Measurements from ENCODE around the gene DAO.
"Not testable (repeated sequence)": the region's sequence is repeated elsewhere in the genome, so short reads cannot be mapped to it uniquely, and the experiment has no call there.

The DAO gene

DNA sequence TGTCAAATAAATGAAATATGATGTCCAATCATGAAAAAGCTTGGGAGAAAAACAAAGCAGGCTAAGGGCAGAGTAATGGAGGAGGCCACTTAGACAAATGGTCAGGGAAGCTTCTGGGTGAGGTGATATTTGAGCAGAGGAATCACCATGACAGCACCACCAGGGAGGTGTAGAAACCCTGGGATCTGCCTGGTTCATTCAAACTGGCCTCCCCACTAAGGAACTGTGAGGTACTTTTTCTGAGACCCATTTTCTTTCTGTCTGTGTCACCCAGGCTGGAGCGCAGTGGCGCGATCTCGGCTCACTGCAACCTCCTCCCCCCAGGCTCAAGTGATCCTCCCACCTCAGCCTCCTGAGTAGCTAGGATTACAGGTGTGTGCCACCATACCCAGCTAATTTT, 14.7 kb upstream of the DAO start:
- DNase-seq, result peak in 1 of 10 donors; percentile 6
- intact Hi-C loops (cut with DNase I), result no loop called here

DNA sequence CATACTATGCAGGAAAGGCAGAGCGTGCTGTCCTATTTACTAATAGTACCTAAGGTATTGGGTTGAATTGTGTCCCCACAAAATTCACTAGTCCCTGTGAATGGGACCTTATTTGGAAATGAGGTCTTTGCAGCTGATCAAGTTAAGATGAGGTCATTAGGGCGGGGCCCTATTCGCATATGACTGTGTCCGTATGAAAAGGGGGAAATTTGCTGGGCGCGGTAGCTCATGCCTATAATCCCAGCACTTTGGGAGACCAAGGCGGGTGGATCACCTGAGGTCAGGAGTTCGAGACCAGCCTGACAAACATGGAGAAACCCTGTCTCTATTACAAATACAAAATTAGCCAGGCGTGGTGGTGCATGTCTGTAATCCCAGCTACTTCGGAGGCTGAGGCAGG, 13.8 kb upstream of the DAO start:
- DNase-seq; intact Hi-C loops (cut with DNase I): not testable (repeated sequence)

DNA sequence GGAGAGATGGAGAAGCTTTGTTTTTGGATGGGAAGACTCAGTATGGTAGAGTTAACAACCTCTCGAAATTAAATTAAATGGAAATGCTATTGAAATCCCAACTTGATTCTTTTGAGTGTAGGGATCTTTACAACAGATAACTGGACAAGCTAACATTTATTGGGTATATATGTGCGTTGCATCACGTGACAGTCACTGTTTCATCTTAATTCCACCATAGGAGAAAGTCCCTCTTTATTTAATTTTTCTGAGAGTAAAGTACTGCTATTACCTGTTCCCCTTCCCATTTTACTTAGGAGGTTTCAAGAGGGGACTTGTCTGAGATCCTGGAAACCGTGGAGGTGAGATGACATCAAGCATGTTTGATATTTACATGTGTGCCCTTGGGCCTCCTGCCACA, 11.1 kb upstream of the DAO start:
- intact Hi-C loops (cut with DNase I), result no loop called here
- DNase-seq, result no peak

DNA sequence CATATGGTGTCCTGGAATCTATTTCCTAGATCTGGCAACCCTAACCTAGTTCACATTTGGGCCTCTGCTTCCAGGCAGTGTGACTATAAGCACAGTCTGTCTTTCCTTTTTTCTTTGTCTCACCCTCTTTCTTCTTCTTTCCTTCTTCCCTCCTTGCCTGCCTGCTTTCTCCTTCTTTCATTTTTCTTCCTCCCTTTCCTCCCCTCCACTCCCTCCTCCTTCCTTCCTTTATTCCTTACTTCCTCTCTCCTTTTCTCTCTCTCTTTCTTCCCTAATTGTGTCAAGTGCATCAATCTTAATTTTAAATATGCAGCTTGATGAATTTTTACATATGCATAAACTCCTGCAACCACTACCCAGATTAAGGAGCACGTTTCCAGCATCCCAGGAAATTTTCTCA, 4.6 kb upstream of the DAO start:
- DNase-seq, result no peak
- intact Hi-C loops (cut with DNase I), result no loop called here

DNA sequence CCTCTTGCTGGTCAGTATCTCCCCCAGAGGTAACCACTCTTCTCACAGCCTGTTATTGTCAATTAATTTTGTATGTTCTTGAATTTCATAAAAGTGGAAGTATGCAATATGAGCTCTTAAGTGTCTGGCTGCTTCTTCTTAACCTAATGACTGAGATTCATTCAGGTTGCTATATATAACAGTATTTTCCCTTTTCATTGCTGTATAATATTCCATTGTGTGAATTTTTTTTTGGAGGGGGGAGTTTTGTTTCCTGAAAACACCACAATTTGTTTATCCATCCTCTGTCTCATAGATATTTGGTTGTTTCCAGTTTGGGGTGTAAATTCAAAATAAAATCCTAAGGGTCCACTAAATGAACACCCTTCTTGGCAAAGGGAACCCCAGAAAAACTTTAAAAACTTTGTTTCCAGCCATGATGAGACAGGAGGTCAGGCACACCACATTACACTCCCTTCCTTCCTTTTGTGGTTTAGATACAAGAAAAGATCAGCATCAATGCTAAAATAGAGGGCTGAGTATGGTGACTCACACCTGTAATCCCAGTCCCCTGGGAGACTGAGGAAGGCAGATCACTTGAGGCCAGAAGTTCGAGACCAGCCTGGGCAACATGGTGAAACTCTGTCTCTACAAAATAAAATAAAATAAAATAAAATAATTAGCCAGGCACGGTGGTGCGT, 4.1 kb upstream of the DAO start:
- DNase-seq, result no peak
- intact Hi-C loops (cut with DNase I), result no loop called here

DNA sequence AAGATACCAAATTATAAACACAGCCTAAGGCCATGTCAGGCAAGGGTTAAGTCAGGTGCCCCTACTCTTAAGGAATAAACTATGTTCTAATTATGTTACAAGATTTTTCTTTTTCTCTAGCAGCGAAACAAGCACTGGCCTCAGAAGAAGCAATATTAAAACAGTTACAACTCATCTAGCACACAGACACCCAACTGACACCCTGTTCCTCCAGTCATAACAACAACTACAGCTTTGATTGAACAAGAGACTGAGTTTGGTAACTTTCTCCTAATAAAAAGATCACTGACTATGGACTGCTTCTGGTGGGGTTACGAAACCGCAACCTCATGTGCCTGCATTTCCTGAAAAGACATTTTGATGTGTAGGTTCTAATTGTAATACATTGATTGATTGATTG, 3.3 kb upstream of the DAO start:
- intact Hi-C loops (cut with DNase I), result no loop called here

DNA sequence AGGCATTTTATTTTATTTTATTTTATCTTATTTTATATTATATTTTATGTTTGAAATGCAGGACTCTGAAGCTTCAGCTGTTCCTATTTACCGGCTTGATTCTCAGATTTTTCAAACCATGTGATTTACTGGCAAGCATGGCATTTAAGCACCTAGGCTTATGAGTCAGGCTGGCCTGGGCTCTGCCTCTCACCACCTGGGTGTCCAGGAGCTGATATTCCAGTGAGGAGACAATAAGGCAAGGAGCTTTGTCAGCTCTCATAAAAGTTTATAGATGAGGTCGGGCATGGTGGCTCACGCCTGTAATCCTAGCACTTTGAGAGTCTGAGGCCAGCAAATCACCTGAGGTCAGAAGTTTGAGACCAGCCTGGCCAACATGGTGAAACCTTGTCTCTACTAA, 2.1 kb downstream of the DAO start:
- intact Hi-C loops (cut with DNase I), result no loop called here
- DNase-seq, result no peak

More for the DNA sequence above, 3.3 kb upstream of the DAO start:
- no peak for DNase-seq

DNA sequence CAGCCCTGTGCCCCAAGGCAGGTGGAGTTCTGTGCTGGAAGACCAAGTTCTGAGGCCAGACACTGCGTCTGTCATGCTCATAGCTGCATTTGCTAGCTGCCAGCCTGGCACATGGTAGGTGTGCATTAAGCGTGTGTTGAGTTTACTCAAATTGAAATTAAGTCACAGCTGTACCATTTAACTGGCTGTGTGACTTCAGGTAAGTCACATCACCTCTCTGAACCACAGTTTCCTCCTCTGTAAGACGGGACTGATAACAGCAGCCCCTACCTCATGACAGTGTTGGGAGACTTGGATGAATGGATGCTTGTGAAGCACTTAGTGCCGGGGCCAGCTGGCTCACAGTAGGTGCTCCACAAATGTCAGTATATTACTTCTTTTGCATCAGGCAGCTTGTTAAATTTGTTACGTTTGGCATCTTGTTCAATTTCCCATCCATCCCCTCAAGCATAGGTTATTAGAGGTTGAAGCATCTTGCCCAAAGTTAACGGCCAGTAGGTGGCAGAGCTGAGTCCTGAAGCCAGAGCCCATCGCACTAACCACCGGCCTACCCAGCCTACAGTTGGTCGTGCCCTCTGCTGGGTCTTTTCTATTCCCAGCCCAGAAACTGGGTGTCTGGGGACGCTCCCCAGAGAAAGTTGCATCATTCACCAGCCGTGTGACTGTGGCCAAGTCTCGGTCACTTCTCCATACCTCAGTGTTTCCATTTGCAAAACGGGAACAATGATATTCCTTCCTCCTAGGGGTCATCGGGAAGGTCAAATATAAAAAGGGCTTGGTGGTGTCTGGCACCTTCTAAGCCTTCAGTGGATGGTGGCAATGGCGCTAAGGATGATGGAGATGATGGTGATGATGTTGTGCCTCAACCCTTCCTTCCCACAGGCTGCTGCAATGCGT, 4.5 kb downstream of the DAO start:
- DNase-seq, result peak in 3 of 10 donors; percentile 14 to 33 (median 29)
- intact Hi-C loops (cut with DNase I), result loop anchor here (1.0 kb wide), 1 partner anchor 209 kb away; the partner anchor contains the start of gene ALKBH2

DNA sequence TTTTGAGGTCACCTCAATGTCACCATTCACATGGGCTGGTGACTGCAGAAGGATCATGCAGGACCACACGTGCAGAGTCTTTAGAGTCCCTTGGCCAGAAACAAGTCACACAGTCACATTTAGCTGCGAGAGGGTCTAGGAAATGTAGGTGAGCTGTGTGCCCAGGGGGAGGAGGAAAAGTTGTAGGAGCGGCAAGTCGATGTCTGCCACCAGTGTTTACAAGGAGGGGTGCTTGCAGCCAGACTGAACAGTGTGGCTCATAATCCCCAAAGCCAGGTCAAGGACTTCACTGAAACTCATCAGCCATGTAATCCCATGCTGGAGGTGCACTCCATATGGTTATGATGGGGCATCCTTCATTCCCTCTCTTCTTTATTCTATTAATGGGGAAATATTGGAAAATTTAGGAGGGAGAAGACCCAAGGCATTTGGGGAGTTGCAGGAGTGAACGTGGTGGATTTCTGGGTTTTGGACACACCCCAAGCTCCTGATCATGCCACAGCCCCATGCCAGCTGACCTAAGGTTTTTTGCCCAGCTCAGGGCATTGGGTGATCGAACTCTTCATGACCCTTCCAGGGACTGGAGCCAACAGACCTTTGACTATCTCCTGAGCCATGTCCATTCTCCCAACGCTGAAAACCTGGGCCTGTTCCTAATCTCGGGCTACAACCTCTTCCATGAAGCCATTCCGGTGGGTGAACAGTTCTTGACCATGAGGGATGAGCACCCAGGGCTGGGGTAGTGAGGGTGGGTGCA, 7.2 kb downstream of the DAO start:
- DNase-seq, result peak in 1 of 10 donors; percentile 23
- intact Hi-C loops (cut with DNase I), result no loop called here

DNA sequence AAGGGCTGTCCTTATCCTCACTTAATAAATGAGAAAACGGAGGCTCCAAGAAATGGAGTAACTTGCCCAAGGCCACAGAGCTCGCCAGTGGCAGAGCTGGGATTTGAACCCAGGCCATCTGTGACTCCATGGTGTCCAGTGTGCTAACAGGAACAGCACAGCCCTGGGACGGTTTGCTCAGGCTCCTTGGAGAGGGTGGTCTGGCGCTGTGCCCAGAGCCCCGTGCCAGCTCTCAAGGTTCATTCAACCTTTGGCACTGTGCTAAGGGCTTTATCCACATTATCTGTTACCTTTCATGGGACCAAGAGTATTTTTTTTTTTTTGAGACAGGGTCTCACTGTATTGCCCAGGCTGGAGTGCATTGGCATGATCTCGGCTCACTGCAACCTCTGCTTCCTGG, 8.1 kb downstream of the DAO start:
- DNase-seq, result peak in 1 of 10 donors; percentile 18
- intact Hi-C loops (cut with DNase I), result no loop called here

DNA sequence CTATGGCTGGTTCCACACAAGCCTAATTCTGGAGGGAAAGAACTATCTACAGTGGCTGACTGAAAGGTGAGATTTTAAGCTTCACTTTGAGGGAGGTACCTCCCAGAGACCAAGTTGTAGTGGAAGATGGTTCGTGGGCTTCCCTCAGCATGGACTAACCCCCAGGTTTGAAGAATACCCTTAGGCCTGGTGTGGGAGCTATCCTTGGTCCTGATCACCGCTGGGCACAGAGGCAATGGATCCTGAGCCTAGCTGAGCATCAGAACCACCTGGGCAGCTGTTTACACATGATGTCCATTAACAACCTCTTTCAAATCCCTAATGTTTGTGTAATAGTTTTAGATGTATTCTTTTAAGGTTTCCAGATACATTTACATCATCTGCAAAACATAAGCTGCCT, 10.3 kb downstream of the DAO start:
- intact Hi-C loops (cut with DNase I), result no loop called here
- DNase-seq, result peak in 1 of 10 donors; percentile 52

DNA sequence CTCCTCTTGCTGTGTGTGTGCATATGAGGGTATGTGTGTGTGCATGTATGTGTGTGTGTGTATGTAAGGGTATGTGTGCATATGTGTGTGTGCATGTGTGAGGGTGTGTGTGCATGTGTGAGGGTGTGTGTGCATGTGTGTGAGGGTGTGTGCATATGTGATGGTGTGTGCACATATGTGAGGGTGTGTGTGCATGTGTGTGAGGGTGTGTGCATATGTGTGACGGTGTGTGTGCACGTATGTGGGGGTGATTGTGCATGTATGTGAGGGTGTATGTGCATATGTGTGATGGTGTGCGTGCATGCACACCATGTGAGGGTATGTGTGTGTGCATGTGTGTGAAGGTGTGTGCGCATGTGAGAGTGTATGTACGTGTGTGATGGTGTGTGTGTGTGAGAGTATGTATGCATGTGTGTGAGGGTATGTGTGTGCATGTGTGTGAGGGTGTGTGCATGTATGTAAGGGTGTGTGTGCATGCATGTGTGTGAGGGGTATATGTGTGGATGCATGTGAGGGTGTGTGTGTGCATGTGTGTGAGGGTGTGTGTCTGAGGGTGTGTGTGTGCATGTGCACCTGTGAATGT, 15.4 kb downstream of the DAO start:
- DNase-seq, result no peak
- intact Hi-C loops (cut with DNase I), result no loop called here

DNA sequence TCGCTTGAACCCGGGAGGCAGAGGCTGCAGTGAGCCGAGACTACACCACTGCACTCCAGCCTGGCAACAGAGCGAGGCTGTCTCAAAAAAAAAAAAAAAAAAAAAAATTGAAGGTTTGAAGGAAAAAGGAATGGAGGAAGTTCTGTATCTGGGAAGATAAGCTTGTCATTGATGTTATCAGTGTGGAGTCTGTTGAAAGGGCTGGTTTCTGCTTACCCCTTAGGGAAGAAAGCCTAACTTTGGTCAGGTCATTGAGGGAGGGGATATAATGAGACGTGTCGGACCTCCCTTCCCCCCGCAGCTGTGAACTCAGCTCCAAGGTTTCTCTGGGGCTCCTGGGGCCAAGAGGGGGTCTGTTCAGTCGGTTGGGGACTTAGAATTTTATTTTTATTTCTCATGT, 16.4 kb downstream of the DAO start:
- DNase-seq, result peak in 1 of 10 donors; percentile 7
- intact Hi-C loops (cut with DNase I), result no loop called here

DNA sequence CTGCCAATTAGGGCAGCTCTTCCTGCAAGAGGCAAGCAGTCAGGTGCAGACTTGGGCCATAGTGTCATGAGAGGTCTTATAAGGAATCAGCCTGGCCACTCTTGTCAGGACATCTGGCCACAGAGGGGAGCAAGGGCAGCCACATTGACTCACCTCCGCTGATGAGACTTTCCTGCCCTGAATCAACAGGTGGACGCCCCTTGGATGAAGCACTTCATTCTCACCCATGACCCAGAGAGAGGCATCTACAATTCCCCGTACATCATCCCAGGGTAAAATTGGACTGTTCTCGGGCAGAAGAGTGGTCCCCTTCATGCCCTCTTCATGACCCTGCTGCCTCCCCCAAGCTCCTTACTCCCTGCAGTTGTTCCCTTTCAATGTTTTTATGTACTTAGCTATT, 16.9 kb downstream of the DAO start:
- DNase-seq, result no peak
- intact Hi-C loops (cut with DNase I), result no loop called here

DNA sequence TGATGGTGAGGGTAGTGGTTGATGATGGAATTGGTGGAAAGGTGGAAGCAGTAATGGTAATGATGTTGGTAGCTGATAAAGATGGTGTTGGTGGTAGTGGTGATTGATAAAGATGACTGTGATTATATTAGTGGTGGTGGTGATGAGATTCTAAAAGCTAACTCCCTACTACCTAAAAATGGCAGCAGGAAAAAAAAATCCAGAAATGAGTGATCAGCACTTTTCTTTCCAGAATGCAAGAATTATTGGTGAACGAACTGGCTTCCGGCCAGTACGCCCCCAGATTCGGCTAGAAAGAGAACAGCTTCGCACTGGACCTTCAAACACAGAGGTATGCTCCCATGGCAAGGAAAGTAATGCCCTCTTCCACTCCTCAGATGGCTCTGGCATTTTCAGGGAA, 19.3 kb downstream of the DAO start:
- no peak for DNase-seq
- intact Hi-C loops (cut with DNase I), result no loop called here

DNA sequence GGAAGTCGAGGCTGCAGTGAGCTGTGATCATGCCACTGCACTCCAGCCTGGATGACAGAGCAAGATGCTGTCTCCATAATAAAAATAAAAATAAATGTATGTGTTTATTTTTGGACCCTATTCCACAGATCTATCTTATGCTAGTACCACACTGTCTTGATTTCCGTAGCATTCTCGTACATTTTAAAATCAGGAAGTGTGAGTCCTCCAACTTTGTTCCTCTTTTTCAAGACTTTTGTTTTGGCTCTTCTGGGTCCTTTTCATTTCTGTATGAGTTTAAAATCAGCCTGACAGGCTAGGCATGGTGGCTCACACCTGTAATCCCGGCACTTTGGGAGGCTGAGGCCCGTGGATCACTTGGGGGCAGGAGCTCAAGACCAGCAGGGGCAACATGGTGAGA, 25.8 kb downstream of the DAO start:
- intact Hi-C loops (cut with DNase I), result no loop called here
- peak in 1 of 10 donors; percentile 29 for DNase-seq

DNA sequence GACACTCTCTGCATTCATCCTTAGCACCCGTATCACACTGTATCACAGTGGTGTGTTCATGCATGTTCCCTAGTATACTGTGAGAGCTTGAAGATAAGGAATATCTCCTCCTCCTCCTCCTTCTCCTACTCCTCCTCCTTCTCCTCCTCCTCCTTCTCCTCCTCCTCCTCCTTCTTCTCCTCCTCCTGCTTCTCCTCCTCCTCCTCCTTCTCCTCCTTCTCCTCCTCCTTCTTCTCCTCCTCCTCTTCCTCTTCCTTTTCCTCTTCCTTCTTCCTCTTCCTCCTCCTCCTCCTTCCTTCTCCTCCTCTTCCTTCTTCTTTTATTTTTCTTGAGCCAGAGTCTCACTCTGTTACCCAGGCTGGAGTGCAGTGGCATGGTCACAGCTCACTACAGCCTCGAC, 27.1 kb downstream of the DAO start:
- intact Hi-C loops (cut with DNase I), result no loop called here
- no peak for DNase-seq

DNA sequence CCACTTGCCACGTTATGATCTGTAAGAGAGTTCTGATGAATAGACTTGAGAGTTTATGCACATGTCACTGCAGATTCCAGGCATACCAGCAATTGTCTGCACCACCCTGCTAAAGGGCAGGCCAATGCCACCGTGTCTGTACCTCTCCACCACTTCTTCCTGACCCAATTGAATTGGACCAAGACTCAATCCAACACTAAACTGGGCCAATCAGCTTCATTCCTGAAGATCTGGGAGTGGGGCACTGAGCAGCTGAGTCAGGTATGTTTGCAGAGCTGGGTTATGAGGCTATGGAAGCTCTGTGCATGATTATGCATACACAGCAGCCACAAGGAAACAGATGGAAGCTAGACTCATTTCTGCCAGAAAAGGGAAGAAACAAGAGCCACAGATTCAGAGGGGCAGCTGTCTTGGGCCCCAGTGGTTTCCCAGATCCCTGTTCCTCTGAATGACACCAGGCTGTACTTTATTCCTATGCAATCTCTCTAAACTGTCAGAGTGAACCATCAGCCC, 28.0 kb downstream of the DAO start:
- intact Hi-C loops (cut with DNase I), result no loop called here
- peak in 3 of 10 donors; percentile 11 to 29 (median 15) for DNase-seq

DNA sequence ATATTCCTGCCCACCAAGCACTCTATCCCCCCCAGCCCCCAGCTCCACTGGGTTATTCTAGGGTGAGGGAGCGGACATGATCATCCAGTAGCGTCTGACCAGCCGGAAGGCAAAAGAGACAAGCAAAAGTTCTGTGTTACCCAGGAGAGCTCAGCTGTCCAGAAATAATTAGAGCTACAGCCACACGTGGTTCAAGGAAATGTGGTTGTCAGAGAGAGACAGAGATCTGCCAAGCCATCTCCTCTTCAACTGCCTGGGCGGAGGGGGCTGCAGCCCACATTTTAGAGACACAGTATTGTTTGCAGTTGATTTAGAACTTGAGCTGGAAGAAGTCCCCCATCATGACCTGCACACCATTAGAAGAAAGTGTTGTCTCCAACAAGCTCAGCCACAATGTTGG, 30.4 kb downstream of the DAO start:
- DNase-seq, result no peak
- intact Hi-C loops (cut with DNase I), result no loop called here

DNA sequence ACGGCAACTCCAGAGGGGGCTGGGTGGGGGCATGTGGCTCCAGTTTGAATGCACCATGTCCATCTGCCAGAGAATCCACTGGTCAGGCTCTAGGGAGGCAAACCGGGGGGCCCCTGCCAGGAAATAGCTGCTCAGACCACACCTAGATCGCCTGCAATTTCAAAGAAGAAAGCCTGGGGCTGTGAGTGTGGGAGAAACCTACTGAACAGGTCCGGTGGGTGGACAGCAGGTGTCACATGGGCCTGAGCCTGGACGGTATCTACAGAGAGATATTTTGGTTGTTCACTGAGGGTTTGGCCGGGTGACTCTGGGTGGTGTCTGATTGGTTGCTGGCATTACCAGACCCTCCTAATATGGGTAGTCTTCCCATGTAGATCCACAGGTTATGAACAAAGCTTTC, 32.0 kb downstream of the DAO start:
- intact Hi-C loops (cut with DNase I), result no loop called here
- no peak for DNase-seq

DNA sequence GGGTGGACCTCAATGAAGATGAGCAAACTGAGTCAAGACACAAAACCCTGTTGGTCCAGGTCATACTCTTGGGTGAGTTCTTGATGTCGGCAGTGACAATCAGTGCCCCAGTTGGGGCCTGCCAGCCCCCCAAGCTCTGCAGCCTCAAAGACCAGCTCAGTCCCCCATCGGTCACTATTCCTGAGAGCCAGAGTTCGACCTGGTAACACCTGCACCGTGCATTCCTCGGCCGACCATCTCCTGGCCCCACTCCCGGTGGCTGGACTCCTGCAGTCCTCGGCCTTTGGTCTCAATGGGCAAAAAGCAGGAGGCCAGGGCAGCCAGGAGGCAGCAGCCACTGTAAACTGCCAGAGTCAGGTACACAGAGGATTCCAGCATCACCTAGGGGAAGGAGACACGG, 32.5 kb downstream of the DAO start:
- intact Hi-C loops (cut with DNase I), result no loop called here
- no peak for DNase-seq

All from posterior cingulate gyrus (tissue), 11 donors.